Measurements from ENCODE around the gene YY1. TPM values are rescaled to one million over a fixed set of nuclear protein-coding genes. Genes with fewer than 3 reads are reported as not detected.

Gene YY1
- total RNA-seq, 1 experiment from 2014 or later: 73.3 TPM

- no peak for DNase-seq (ENCODE audit: unreplicated experiment)
- H3K9me3 Mint-ChIP-seq (ENCODE audit: unreplicated experiment): no peaks in the 10 kb centered on the region
- BruUV-seq (replicated peaks): no TSS peak
- H3K4me1 Mint-ChIP-seq (ENCODE audit: insufficient read depth, unreplicated experiment): no peaks in the 10 kb centered on the region
- H3K4me3 Mint-ChIP-seq (ENCODE audit: unreplicated experiment): no peak overlapping the region
- TF ChIP-seq CTCF (IDR thresholded peaks at IDR 0.05; ENCODE audit: unreplicated experiment): no peak
- intact Hi-C loops (cut with micrococcal nuclease): no loop called here
- H3K27me3 Mint-ChIP-seq (ENCODE audit: insufficient read depth, unreplicated experiment): no peaks in the 10 kb centered on the region
- ChIA-PET POLR2A (no interaction called here), CTCF (interaction anchor here (0.6 to 1.0 kb wide), 3 partner anchors 36 to 137 kb away, joined by 3 to 4 read pairs (median 3); no protein-coding TSS in a partner anchor)
- H3K27ac Mint-ChIP-seq (ENCODE audit: low read depth, unreplicated experiment): no peak overlapping the region
- H3K36me3 Mint-ChIP-seq (ENCODE audit: insufficient read depth, unreplicated experiment): no peaks in the 10 kb centered on the region
Observed at GRCh38 chr14:100292776-100293461, 54.0 kb downstream of the YY1 start.

GRCh38 chr14:100293497-100294212 is 54.7 kb downstream of the YY1 start:
- intact Hi-C loops (cut with micrococcal nuclease): no loop called here
- POLR2A ChIA-PET: no interaction called here
- no peaks in the 10 kb centered on the region for H3K4me1 Mint-ChIP-seq (ENCODE audit: insufficient read depth, unreplicated experiment)
- TF ChIP-seq CTCF (IDR thresholded peaks at IDR 0.05; ENCODE audit: unreplicated experiment): no peak
- no peak overlapping the region for H3K4me3 Mint-ChIP-seq (ENCODE audit: unreplicated experiment)
- no peaks in the 10 kb centered on the region for H3K36me3 Mint-ChIP-seq (ENCODE audit: insufficient read depth, unreplicated experiment)
- H3K27me3 Mint-ChIP-seq (ENCODE audit: insufficient read depth, unreplicated experiment): no peaks in the 10 kb centered on the region
- H3K27ac Mint-ChIP-seq (ENCODE audit: low read depth, unreplicated experiment): no peak overlapping the region
- no peak for DNase-seq (ENCODE audit: unreplicated experiment)
- H3K9me3 Mint-ChIP-seq (ENCODE audit: unreplicated experiment): no peaks in the 10 kb centered on the region
- CTCF ChIA-PET: interaction anchor here (0.7 to 2.9 kb wide), 3 partner anchors 8 to 138 kb away, joined by 3 to 30 read pairs (median 3); no protein-coding TSS in a partner anchor
- BruUV-seq (replicated peaks): no TSS peak

- intact Hi-C loops (cut with micrococcal nuclease): no loop called here
- Mint-ChIP-seq H3K4me3 (ENCODE audit: unreplicated experiment) (no peak overlapping the region), H3K36me3 (ENCODE audit: insufficient read depth, unreplicated experiment) (no peaks in the 10 kb centered on the region), H3K27me3 (ENCODE audit: insufficient read depth, unreplicated experiment) (no peaks in the 10 kb centered on the region), H3K4me1 (ENCODE audit: insufficient read depth, unreplicated experiment) (no peaks in the 10 kb centered on the region), H3K9me3 (ENCODE audit: unreplicated experiment) (no peaks in the 10 kb centered on the region), H3K27ac (ENCODE audit: low read depth, unreplicated experiment) (no peak overlapping the region)
- no TSS peak for BruUV-seq (replicated peaks)
- ChIA-PET POLR2A (no interaction called here), CTCF (interaction anchor here (0.9 to 2.9 kb wide), 3 partner anchors 9 to 12 kb away, joined by 3 to 30 read pairs (median 3); no protein-coding TSS in a partner anchor)
- no peak for TF ChIP-seq CTCF (IDR thresholded peaks at IDR 0.05; ENCODE audit: unreplicated experiment)
- no peak for DNase-seq (ENCODE audit: unreplicated experiment)
Observed at GRCh38 chr14:100294213-100294962, 55.4 kb downstream of the YY1 start.

- H3K4me3 Mint-ChIP-seq (ENCODE audit: unreplicated experiment): no peak overlapping the region
- CTCF ChIA-PET: interaction anchor here (0.7 to 2.9 kb wide), 5 partner anchors 9 to 352 kb away, joined by 3 to 30 read pairs (median 3); no protein-coding TSS in a partner anchor
Observed at GRCh38 chr14:100294963-100295330, 56.0 kb downstream of the YY1 start.

More at GRCh38 chr14:100294963-100295330, 56.0 kb downstream of the YY1 start:
- no TSS peak for BruUV-seq (replicated peaks)
- no peak for DNase-seq (ENCODE audit: unreplicated experiment)
- intact Hi-C loops (cut with micrococcal nuclease): no loop called here
- no peak for TF ChIP-seq CTCF (IDR thresholded peaks at IDR 0.05; ENCODE audit: unreplicated experiment)
- POLR2A ChIA-PET: interaction anchor here (0.6 to 2.0 kb wide), 2 partner anchors 8 to 14 kb away, joined by 3 to 5 read pairs; no protein-coding TSS in a partner anchor
- H3K27me3 Mint-ChIP-seq (ENCODE audit: insufficient read depth, unreplicated experiment): no peaks in the 10 kb centered on the region
- no peaks in the 10 kb centered on the region for H3K9me3 Mint-ChIP-seq (ENCODE audit: unreplicated experiment)
- no peak overlapping the region for H3K27ac Mint-ChIP-seq (ENCODE audit: low read depth, unreplicated experiment)
- H3K4me1 Mint-ChIP-seq (ENCODE audit: insufficient read depth, unreplicated experiment): no peaks in the 10 kb centered on the region
- H3K36me3 Mint-ChIP-seq (ENCODE audit: insufficient read depth, unreplicated experiment): no peaks in the 10 kb centered on the region

All from MCF 10A (cell line).